Measurements from ENCODE around the gene BLOC1S1. TPM values are rescaled to one million over a fixed set of nuclear protein-coding genes. Genes with fewer than 3 reads are reported as not detected.
A peak's percentile ranks its signal among the peaks of the same experiment; 100 is the strongest.

The BLOC1S1 gene
- total and polyA plus RNA-seq, 7 donors = 173 to 655 (median 355) TPM

- peaks cover 0 to 38% (median 31%) of the 10 kb centered on the region in 4 donors for H3K4me1 ChIP-seq
- no peaks in the 10 kb centered on the region for H3K27me3 ChIP-seq
- TF ChIP-seq POLR2A (IDR thresholded peaks at IDR 0.05) (no peak), POLR2AphosphoS5 (IDR thresholded peaks at IDR 0.05) (peak in 2 of 4 donors; percentile 17 to 22)
- intact Hi-C loops (cut with DNase I) = loop anchor here (5.0 kb wide), 2 partner anchors 184 to 299 kb away; partner anchors contain the start of genes PYM1 and RPS26
- H3K9me3 ChIP-seq = no peaks in the 10 kb centered on the region
- H3K27ac ChIP-seq = peak overlapping the region; percentile 76 to 85 (median 78)
- no peaks in the 10 kb centered on the region for H3K36me3 ChIP-seq
- H3K4me3 ChIP-seq = peak overlapping the region; percentile 45 to 67 (median 60)
- 0 to 1% methylated on average over 73 of the region's 73 CpGs for WGBS, 2 donors
- peak; percentile 84 for DNase-seq
These were observed 27.8 kb downstream of the BLOC1S1 start for GRCh38 chr12:55743406-55744339.

- Histone ChIP-seq H3K9me3 (no peaks in the 10 kb centered on the region), H3K4me1 (peaks cover 0 to 38% (median 30%) of the 10 kb centered on the region in 4 donors), H3K27ac (peak overlapping the region in 3 of 4 donors; percentile 76 to 85 (median 79)), H3K27me3 (no peaks in the 10 kb centered on the region), H3K4me3 (peak overlapping the region; percentile 45 to 67 (median 60)), H3K36me3 (no peaks in the 10 kb centered on the region)
- intact Hi-C loops (cut with DNase I) = loop anchor here (5.0 kb wide), 2 partner anchors 183 to 298 kb away; partner anchors contain the start of genes PYM1 and RPS26
- DNase-seq = peak; percentile 40
- 10 to 13% methylated on average over 11 of the region's 11 CpGs for WGBS, 2 donors
- no peak for TF ChIP-seq EP300 (IDR thresholded peaks at IDR 0.05)
- TF ChIP-seq POLR2AphosphoS5 (IDR thresholded peaks at IDR 0.05) = no peak
- no peak for TF ChIP-seq CTCF (IDR thresholded peaks at IDR 0.05)
- no peak for TF ChIP-seq POLR2A (IDR thresholded peaks at IDR 0.05)
These were observed 28.6 kb downstream of the BLOC1S1 start for GRCh38 chr12:55744340-55745030.

GRCh38 chr12:55745361-55746173 is 29.7 kb downstream of the BLOC1S1 start:
- WGBS, 2 donors = 37% methylated on average over 13 of the region's 13 CpGs
- peak overlapping the region in 2 of 4 donors; percentile 13 to 21 for H3K4me3 ChIP-seq

GRCh38 chr12:55746174-55746912 is 30.5 kb downstream of the BLOC1S1 start:
- intact Hi-C loops (cut with DNase I) = no loop called here
- no peaks in the 10 kb centered on the region for H3K9me3 ChIP-seq
- DNase-seq = peak; percentile 4
- 53 to 66% methylated on average over 3 of the region's 3 CpGs for WGBS, 2 donors
- peaks cover 0 to 38% (median 30%) of the 10 kb centered on the region in 4 donors for H3K4me1 ChIP-seq
- H3K27me3 ChIP-seq = no peaks in the 10 kb centered on the region
- peaks cover 0 to 9% (median 3%) of the 10 kb centered on the region in 4 donors for H3K36me3 ChIP-seq
- no peak overlapping the region for H3K4me3 ChIP-seq
- TF ChIP-seq POLR2A (IDR thresholded peaks at IDR 0.05) (no peak), POLR2AphosphoS5 (IDR thresholded peaks at IDR 0.05) (no peak), EP300 (IDR thresholded peaks at IDR 0.05) (no peak), CTCF (IDR thresholded peaks at IDR 0.05) (no peak)
- peak overlapping the region; percentile 25 to 79 (median 46) for H3K27ac ChIP-seq

More at GRCh38 chr12:55745361-55746173, 29.7 kb downstream of the BLOC1S1 start:
- H3K27me3 ChIP-seq = no peaks in the 10 kb centered on the region
- intact Hi-C loops (cut with DNase I) = no loop called here
- DNase-seq = peak; percentile 71
- peaks cover 0 to 38% (median 30%) of the 10 kb centered on the region in 4 donors for H3K4me1 ChIP-seq
- H3K9me3 ChIP-seq = no peaks in the 10 kb centered on the region
- H3K27ac ChIP-seq = peak overlapping the region; percentile 25 to 79 (median 46)
- peaks cover 0 to 1% (median 0%) of the 10 kb centered on the region in 4 donors for H3K36me3 ChIP-seq
- TF ChIP-seq POLR2AphosphoS5 (IDR thresholded peaks at IDR 0.05) = peak in 1 of 4 donors; percentile 9
- no peak for TF ChIP-seq POLR2A (IDR thresholded peaks at IDR 0.05)

GRCh38 chr12:55746913-55747231 is 31.0 kb downstream of the BLOC1S1 start:
- Histone ChIP-seq H3K27me3 (no peaks in the 10 kb centered on the region), H3K4me3 (no peak overlapping the region), H3K9me3 (no peaks in the 10 kb centered on the region), H3K4me1 (peaks cover 0 to 38% (median 30%) of the 10 kb centered on the region in 4 donors), H3K36me3 (peaks cover 0 to 14% (median 7%) of the 10 kb centered on the region in 4 donors), H3K27ac (no peak overlapping the region)
- TF ChIP-seq POLR2AphosphoS5 (IDR thresholded peaks at IDR 0.05) (no peak), POLR2A (IDR thresholded peaks at IDR 0.05) (no peak), EP300 (IDR thresholded peaks at IDR 0.05) (no peak), CTCF (IDR thresholded peaks at IDR 0.05) (no peak)
- intact Hi-C loops (cut with DNase I) = no loop called here
- no peak for DNase-seq

All from sigmoid colon (tissue), 7 donors.